CMK (cell line): Measurements from ENCODE around the gene CORO1C.

Source experiments
- DNase-seq: peaks from one replicate; pipeline ENCODE4 v3.0.0-alpha.2; 2010; ENCODE audit warnings: low read depth

Gene CORO1C

GRCh38 chr12:108614639-108615038 lies 116.7 kb downstream of the CORO1C start:
- no peak for DNase-seq

GRCh38 chr12:108614041-108614440 lies 117.3 kb downstream of the CORO1C start:
- no peak for DNase-seq

GRCh38 chr12:108613548-108613947 lies 117.8 kb downstream of the CORO1C start:
- no peak for DNase-seq

GRCh38 chr12:108612788-108613282 lies 118.5 kb downstream of the CORO1C start:
- DNase-seq: no peak

GRCh38 chr12:108611884-108612415 lies 119.4 kb downstream of the CORO1C start:
- no peak for DNase-seq

- DNase-seq: no peak
These were observed 120.3 kb downstream of the CORO1C start for GRCh38 chr12:108610856-108611605.

GRCh38 chr12:108610336-108610815 lies 120.9 kb downstream of the CORO1C start:
- no peak for DNase-seq

- no peak for DNase-seq
These were observed 121.6 kb downstream of the CORO1C start for GRCh38 chr12:108609537-108610335.

GRCh38 chr12:108608616-108609015 lies 122.7 kb downstream of the CORO1C start:
- no peak for DNase-seq

- DNase-seq: no peak
These were observed 123.2 kb downstream of the CORO1C start for GRCh38 chr12:108607981-108608600.

GRCh38 chr12:108606492-108606891 lies 124.8 kb downstream of the CORO1C start:
- DNase-seq: no peak

- no peak for DNase-seq
These were observed 125.5 kb downstream of the CORO1C start for GRCh38 chr12:108605690-108606406.

- DNase-seq: no peak
These were observed 126.2 kb downstream of the CORO1C start for GRCh38 chr12:108605000-108605689.

- DNase-seq: no peak
These were observed 126.9 kb downstream of the CORO1C start for GRCh38 chr12:108604208-108604941.

- no peak for DNase-seq
These were observed 127.6 kb downstream of the CORO1C start for GRCh38 chr12:108603743-108604142.

- DNase-seq: no peak
These were observed 128.2 kb downstream of the CORO1C start for GRCh38 chr12:108602976-108603704.

GRCh38 chr12:108602209-108602705 lies 129.1 kb downstream of the CORO1C start:
- DNase-seq: no peak

- no peak for DNase-seq
These were observed 130.7 kb downstream of the CORO1C start for GRCh38 chr12:108600702-108601007.

GRCh38 chr12:108599948-108600701 lies 131.2 kb downstream of the CORO1C start:
- DNase-seq: no peak
